Endothelial cell of umbilical vein (primary cell): ENCODE measurements around the gene CPNE2. TPM values are rescaled to one million over a fixed set of nuclear protein-coding genes. Genes with fewer than 3 reads are reported as not detected.

Experiments
- BruUV-seq: library from RNA; stranded (reverse); fragments of 400-500 nt; replicated peaks from 2 replicates; lab custom pipeline; 2021; lab: Mats Ljungman, UMichigan
- CTCF ChIA-PET: fragments of 300-600, 350-600 bp; sonication (Branson Sonifier 250); formaldehyde crosslinking; loops from one replicate; lab custom pipeline; 2021; ENCODE audit warnings: antibody characterized with exemption, inconsistent platforms; lab: Charles Lee
- POLR2A ChIA-PET: fragments of 300-600, 350-600 bp; sonication (Branson Sonifier 250); formaldehyde crosslinking; loops from one replicate; lab custom pipeline; 2021; ENCODE audit warnings: antibody characterized with exemption, inconsistent platforms; lab: Charles Lee
- DNase-seq: peaks from one replicate; pipeline ENCODE4 v3.0.0-alpha.2; 2011; ENCODE audit warnings: low read depth, low spot score
- FAIRE-seq: peaks from 2 replicates; lab custom pipeline; 2011; peaks lifted over from hg19 to GRCh38; lab: Jason Lieb, UNC
- H2AFZ ChIP-seq: 2 replicates; pipeline ENCODE4 v1.6.0; 2012; ENCODE audit warnings: low read depth, low read length, control low read depth, inconsistent platforms
- H3K27ac ChIP-seq: 2 replicates; pipeline ENCODE4 v1.5.1; 2011; ENCODE audit warnings: low read depth, mild to moderate bottlenecking, control low read depth, low read length, moderate library complexity; ENCODE audit not compliant: insufficient read depth
- H3K27me3 ChIP-seq, 2 experiments: 2 replicates each; pipeline versions ENCODE4 v1.6.0 to v1.6.1; 2011; ENCODE audit warnings: low read length in 2 of 2, mixed read lengths in 1 of 2; ENCODE audit not compliant: control insufficient read depth in 2 of 2, insufficient read depth in 2 of 2
- H3K36me3 ChIP-seq, 2 experiments: 2 replicates in 1 of 2; 3 replicates in 1 of 2; pipeline ENCODE4 v1.5.1; 2011; ENCODE audit warnings: low read length in 2 of 2, mild to moderate bottlenecking in 1 of 2, moderate library complexity in 1 of 2; ENCODE audit not compliant: control insufficient read depth in 2 of 2, insufficient read depth in 2 of 2; ENCODE audit errors: extremely low read depth in 1 of 2
- H3K4me1 ChIP-seq: 3 replicates; pipeline ENCODE4 v1.5.1; 2011; ENCODE audit warnings: mild to moderate bottlenecking, low read length; ENCODE audit not compliant: control insufficient read depth, insufficient read depth; ENCODE audit errors: extremely low read depth
- H3K4me2 ChIP-seq: 2 replicates; pipeline ENCODE4 v1.6.1; 2011; ENCODE audit warnings: low read length, control low read depth, mixed read lengths; ENCODE audit not compliant: insufficient read depth
- H3K4me3 ChIP-seq, 3 experiments: fragments of 200-600 bp in 1 of 3; sonication (generic), shearing (Covaris generic) in 1 of 3; replicated peaks in 1 of 3; 2 replicates each; pipeline ENCODE4 v1.5.1; 2011 to 2016; ENCODE audit warnings: control low read depth in 3 of 3, low read length in 3 of 3, mild to moderate bottlenecking in 2 of 3, inconsistent platforms in 1 of 3, low read depth in 1 of 3, moderate library complexity in 1 of 3; ENCODE audit not compliant: insufficient read depth in 1 of 3
- H3K79me2 ChIP-seq: 2 replicates; pipeline ENCODE4 v1.6.0; 2012; ENCODE audit warnings: low read length, inconsistent platforms; ENCODE audit not compliant: control insufficient read depth, insufficient read depth
- H3K9ac ChIP-seq: replicated peaks from 2 replicates; pipeline ENCODE3; 2011; ENCODE audit warnings: low read length, control low read depth; ENCODE audit not compliant: insufficient read depth; ENCODE audit errors: extremely low read depth
- H3K9me1 ChIP-seq: replicated peaks from 3 replicates; pipeline ENCODE4 v1.6.0; 2011; ENCODE audit warnings: mild to moderate bottlenecking, low read length; ENCODE audit not compliant: control insufficient read depth, insufficient read depth; ENCODE audit errors: extremely low read depth
- H3K9me3 ChIP-seq: replicated peaks from 2 replicates; pipeline ENCODE4 v1.5.1; 2012; ENCODE audit warnings: low read length, inconsistent platforms; ENCODE audit not compliant: control insufficient read depth, insufficient read depth
- H4K20me1 ChIP-seq: replicated peaks from 2 replicates; pipeline ENCODE3; 2011; ENCODE audit warnings: mild to moderate bottlenecking, low read length; ENCODE audit not compliant: control insufficient read depth, insufficient read depth; ENCODE audit errors: extremely low read depth
- EZH2 ChIP-seq: IDR thresholded peaks from 2 replicates; pipeline ENCODE4 v1.6.1; 2012; ENCODE audit warnings: borderline replicate concordance, low read depth, mild to moderate bottlenecking, moderate library complexity, low read length, inconsistent platforms; ENCODE audit not compliant: severe bottlenecking
- FOS ChIP-seq: IDR thresholded peaks from 2 replicates; pipeline ENCODE4 v1.6.1; 2011; ENCODE audit warnings: mild to moderate bottlenecking, low read length, moderate library complexity, borderline replicate concordance; ENCODE audit not compliant: insufficient read depth
- GATA2 ChIP-seq: IDR thresholded peaks from 2 replicates; pipeline ENCODE4 v1.7.0; 2011; ENCODE audit warnings: low read depth, mild to moderate bottlenecking, moderate library complexity, mixed read lengths, low read length; ENCODE audit not compliant: insufficient read length, insufficient read depth
- JUN ChIP-seq: IDR thresholded peaks from 2 replicates; pipeline ENCODE4 v1.6.1; 2011; ENCODE audit warnings: borderline replicate concordance, low read depth; ENCODE audit not compliant: insufficient read length, insufficient read depth
- MYC ChIP-seq: IDR thresholded peaks from one replicate; pipeline ENCODE4 v1.6.1; 2011; ENCODE audit warnings: mild to moderate bottlenecking, low read depth, low read length
- POLR2A ChIP-seq: IDR thresholded peaks from 2 replicates; pipeline ENCODE4 v1.6.1; 2012; ENCODE audit warnings: low read depth, mild to moderate bottlenecking, control low read depth, low read length
- POLR2AphosphoS5 ChIP-seq: IDR thresholded peaks from 2 replicates; pipeline ENCODE4 v1.6.1; 2012; ENCODE audit warnings: low read depth, mild to moderate bottlenecking, control low read depth, low read length, moderate library complexity; ENCODE audit not compliant: insufficient read depth
- dilution Hi-C: fragments of 300-500 bp; cut with MboI; formaldehyde crosslinking; loops from one replicate; pipeline ENCODE4 v1.15.0; 2019; ENCODE audit warnings: low sequenced_read_pairs; ENCODE audit not compliant: extremely low pct_ligation_motif_present
- intact Hi-C: fragments of 100-400 bp; cut with micrococcal nuclease; formaldehyde crosslinking; loops from one replicate; pipeline ENCODE4 v1.10.0; 2022
- polyA plus RNA-seq, 4 experiments: library from polyadenylated mRNA; depleted of rRNA in 3 of 4; stranded (reverse) in 3 of 4; unstranded in 1 of 4; fragments of >200 nt; gene quantifications; 2 replicates each; pipeline versions ENCODE4 v1.2.1 to v1.2.3, GENCODE V29; 2011 to 2012; ENCODE audit warnings: missing spikeins in 1 of 4
- total RNA-seq: library from RNA; stranded (reverse); gene quantifications from 2 replicates; pipeline ENCODE4 v1.2.3, GENCODE V29; 2021
- TF ChIP-seq, protein P1 (sequence below), 2 donors: IDR thresholded peaks; 1 replicate in 1 of 2; 2 replicates in 1 of 2; pipeline ENCODE4 v1.5.1; 2011; ENCODE audit warnings: low read length in 2 of 2, mild to moderate bottlenecking in 2 of 2, moderate library complexity in 2 of 2, control low read depth in 1 of 2, inconsistent platforms in 1 of 2, low read depth in 1 of 2; ENCODE audit not compliant: insufficient read depth in 1 of 2; ENCODE audit errors: extremely low read depth in 1 of 2
- TF ChIP-seq, protein P2 (sequence below): IDR thresholded peaks from 2 replicates; pipeline ENCODE4 v1.6.1; 2011; ENCODE audit not compliant: insufficient read depth, insufficient read length

Gene CPNE2
- total and polyA plus RNA-seq, 2 donors (not counting 3 experiments of a cell fraction or from before 2014, with no cell fraction given) = 91.9 to 187 TPM

DNA sequence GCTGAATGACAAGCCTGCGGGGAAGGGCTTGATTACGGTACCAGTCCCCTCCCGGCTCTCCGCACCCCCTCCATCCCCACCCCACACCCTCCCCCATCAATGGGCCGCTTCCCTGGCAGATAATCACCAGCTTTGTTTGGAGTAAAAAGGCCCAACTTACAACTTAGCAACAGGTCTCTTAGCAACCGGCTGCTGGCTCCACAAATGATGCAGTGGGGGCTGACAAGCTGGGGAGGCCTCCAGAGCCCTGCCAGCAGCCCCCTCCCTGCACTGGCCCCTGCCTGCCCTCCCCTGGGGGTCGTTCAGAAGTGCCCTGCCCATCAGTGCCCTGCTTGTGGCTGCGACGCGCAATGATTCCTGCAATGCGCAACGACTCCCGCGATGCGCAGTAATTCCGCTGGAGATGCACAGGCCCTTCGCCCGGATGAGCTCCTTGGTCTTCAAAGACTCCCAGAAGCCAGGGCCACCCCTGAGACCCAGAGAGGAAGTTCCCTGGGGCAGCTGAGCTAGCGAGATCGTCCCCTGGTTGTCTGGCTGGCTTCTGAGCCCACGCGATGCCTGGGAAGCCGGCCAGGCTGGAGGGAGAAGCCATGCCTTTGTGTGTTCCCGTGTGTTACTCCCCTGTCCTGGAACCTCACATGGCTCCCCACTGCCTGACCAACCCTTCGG is 23.3 kb downstream of the CPNE2 start:
- no peaks in the 10 kb centered on the region for H3K9me1 ChIP-seq
- no peak for FAIRE-seq
- H3K36me3 ChIP-seq = peaks cover 14 to 46% of the 10 kb centered on the region in 2 experiments
- no peak overlapping the region for H3K27ac ChIP-seq
- CTCF ChIA-PET = interaction anchor here (3.9 kb wide), 1 partner anchor 23 kb away, joined by 18 read pairs; the partner anchor contains the start of gene CPNE2
- no peaks in the 10 kb centered on the region for H4K20me1 ChIP-seq
- DNase-seq = no peak
- H3K4me2 ChIP-seq = no peak overlapping the region
- TF ChIP-seq GATA2 (no peak), FOS (no peak), POLR2AphosphoS5 (no peak), EZH2 (no peak), MYC (no peak), POLR2A (no peak), JUN (no peak)
- TF ChIP-seq, protein P1, sequence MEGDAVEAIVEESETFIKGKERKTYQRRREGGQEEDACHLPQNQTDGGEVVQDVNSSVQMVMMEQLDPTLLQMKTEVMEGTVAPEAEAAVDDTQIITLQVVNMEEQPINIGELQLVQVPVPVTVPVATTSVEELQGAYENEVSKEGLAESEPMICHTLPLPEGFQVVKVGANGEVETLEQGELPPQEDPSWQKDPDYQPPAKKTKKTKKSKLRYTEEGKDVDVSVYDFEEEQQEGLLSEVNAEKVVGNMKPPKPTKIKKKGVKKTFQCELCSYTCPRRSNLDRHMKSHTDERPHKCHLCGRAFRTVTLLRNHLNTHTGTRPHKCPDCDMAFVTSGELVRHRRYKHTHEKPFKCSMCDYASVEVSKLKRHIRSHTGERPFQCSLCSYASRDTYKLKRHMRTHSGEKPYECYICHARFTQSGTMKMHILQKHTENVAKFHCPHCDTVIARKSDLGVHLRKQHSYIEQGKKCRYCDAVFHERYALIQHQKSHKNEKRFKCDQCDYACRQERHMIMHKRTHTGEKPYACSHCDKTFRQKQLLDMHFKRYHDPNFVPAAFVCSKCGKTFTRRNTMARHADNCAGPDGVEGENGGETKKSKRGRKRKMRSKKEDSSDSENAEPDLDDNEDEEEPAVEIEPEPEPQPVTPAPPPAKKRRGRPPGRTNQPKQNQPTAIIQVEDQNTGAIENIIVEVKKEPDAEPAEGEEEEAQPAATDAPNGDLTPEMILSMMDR (IDR thresholded peaks at IDR 0.05; ENCODE audit: extremely low read depth in 1 of 2, insufficient read depth in 1 of 2, low read depth in 1 of 2, low read length in 2 of 2) = no peak
- TF ChIP-seq, protein P2, sequence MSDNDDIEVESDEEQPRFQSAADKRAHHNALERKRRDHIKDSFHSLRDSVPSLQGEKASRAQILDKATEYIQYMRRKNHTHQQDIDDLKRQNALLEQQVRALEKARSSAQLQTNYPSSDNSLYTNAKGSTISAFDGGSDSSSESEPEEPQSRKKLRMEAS = no peak
- no peaks in the 10 kb centered on the region for H3K4me1 ChIP-seq
- no peaks in the 10 kb centered on the region for H3K27me3 ChIP-seq
- H3K9ac ChIP-seq = no peak overlapping the region
- H2AFZ ChIP-seq = no peak overlapping the region
- H3K79me2 ChIP-seq = no peaks in the 10 kb centered on the region
- H3K4me3 ChIP-seq = no peak overlapping the region
- H3K9me3 ChIP-seq = no peaks in the 10 kb centered on the region
- BruUV-seq = no TSS peak
- POLR2A ChIA-PET = no interaction called here
- intact Hi-C loops (no loop called here), dilution Hi-C loops (no loop called here)
